Ovary (tissue), 3 donors: ENCODE results near the gene CST7.

Source experiments
- POLR2A ChIP-seq: fragments of 450-650 bp; IDR thresholded peaks from one replicate; pipeline ENCODE4 v1.6.1; 2017; ENCODE audit warnings: antibody characterized with exemption, mild to moderate bottlenecking, moderate library complexity
- TF ChIP-seq, protein P1 (sequence below), 3 donors: fragments of 450-650 bp in 2 of 3; fragments of 200-600 bp in 1 of 3; IDR thresholded peaks; one replicate each; pipeline versions ENCODE4 v1.5.1 to v1.8.0; 2016 to 2022; ENCODE audit warnings: antibody characterized with exemption in 3 of 3, mild to moderate bottlenecking in 1 of 3
- donor health status: DM: no; HTN: no; CAD: no.

DNA sequence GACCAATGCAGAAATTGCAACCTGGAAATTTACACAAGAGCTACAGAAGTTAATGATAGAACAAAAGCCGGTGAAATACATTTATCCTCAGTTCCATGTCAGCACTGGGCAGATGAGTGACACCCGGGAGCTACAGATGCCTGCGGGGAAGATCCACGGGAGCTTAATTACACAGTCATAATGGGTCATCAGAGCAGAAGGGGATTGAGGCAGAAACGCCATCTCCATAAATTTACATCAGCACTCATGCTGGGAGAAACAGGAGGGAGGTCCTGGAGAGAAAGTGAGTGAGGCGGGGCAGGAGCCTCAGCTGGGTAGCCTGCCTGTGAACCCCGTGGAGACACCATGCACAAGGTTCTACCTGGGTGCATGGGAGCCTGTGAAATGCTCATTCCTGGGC is 37.6 kb upstream of the CST7 start:
- TF ChIP-seq, protein P1, sequence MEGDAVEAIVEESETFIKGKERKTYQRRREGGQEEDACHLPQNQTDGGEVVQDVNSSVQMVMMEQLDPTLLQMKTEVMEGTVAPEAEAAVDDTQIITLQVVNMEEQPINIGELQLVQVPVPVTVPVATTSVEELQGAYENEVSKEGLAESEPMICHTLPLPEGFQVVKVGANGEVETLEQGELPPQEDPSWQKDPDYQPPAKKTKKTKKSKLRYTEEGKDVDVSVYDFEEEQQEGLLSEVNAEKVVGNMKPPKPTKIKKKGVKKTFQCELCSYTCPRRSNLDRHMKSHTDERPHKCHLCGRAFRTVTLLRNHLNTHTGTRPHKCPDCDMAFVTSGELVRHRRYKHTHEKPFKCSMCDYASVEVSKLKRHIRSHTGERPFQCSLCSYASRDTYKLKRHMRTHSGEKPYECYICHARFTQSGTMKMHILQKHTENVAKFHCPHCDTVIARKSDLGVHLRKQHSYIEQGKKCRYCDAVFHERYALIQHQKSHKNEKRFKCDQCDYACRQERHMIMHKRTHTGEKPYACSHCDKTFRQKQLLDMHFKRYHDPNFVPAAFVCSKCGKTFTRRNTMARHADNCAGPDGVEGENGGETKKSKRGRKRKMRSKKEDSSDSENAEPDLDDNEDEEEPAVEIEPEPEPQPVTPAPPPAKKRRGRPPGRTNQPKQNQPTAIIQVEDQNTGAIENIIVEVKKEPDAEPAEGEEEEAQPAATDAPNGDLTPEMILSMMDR (IDR thresholded peaks at IDR 0.05) = no peak
- TF ChIP-seq POLR2A = no peak
